HG02798 (cell line): Measurements from ENCODE around the gene SIRPG.

ENCODE experiments used
- ATAC-seq: cut with Tn5 transposase; IDR thresholded peaks from one replicate; pipeline ENCODE4 v1.9.1; 2021; ENCODE audit warnings: mild to moderate bottlenecking; ENCODE audit not compliant: unreplicated experiment, poor library complexity

Gene SIRPG

GRCh38 chr20:1637755-1638154, 19.8 kb downstream of the SIRPG start:
- no peak for ATAC-seq

GRCh38 chr20:1637226-1637625, 20.4 kb downstream of the SIRPG start:
- ATAC-seq, result no peak

GRCh38 chr20:1636621-1637020, 21.0 kb downstream of the SIRPG start:
- no peak for ATAC-seq

- ATAC-seq, result no peak
Measured at GRCh38 chr20:1635291-1635979, 22.1 kb downstream of the SIRPG start.

GRCh38 chr20:1633535-1633934, 24.0 kb downstream of the SIRPG start:
- ATAC-seq, result no peak

- no peak for ATAC-seq
Measured at GRCh38 chr20:1632178-1632577, 25.4 kb downstream of the SIRPG start.

- ATAC-seq, result no peak
Measured at GRCh38 chr20:1631309-1632151, 26.0 kb downstream of the SIRPG start.

- ATAC-seq, result no peak
Measured at GRCh38 chr20:1630186-1630585, 27.4 kb downstream of the SIRPG start.

- no peak for ATAC-seq
Measured at GRCh38 chr20:1629321-1629720, 28.3 kb downstream of the SIRPG start.

- no peak for ATAC-seq
Measured at GRCh38 chr20:1628621-1629020, 29.0 kb downstream of the SIRPG start.

GRCh38 chr20:1627200-1627550, 30.4 kb downstream of the SIRPG start:
- no peak for ATAC-seq

GRCh38 chr20:1626528-1627199, 30.9 kb downstream of the SIRPG start:
- ATAC-seq, result no peak

GRCh38 chr20:1625083-1625690, 32.4 kb downstream of the SIRPG start:
- no peak for ATAC-seq

GRCh38 chr20:1623501-1624205, 33.9 kb downstream of the SIRPG start:
- no peak for ATAC-seq

GRCh38 chr20:1622450-1622849, 35.1 kb downstream of the SIRPG start:
- ATAC-seq, result no peak

GRCh38 chr20:1621316-1621715, 36.3 kb downstream of the SIRPG start:
- no peak for ATAC-seq

- ATAC-seq, result no peak
Measured at GRCh38 chr20:1619861-1620444, 37.6 kb downstream of the SIRPG start, which contains the start of gene SIRPB1. TSS of gene SIRPB1 (minus strand) at chr20:1620009. CDS start at chr20:1619944, 65 bp downstream.

GRCh38 chr20:1618954-1619540, 38.5 kb downstream of the SIRPG start:
- ATAC-seq, result no peak

- ATAC-seq, result no peak
Measured at GRCh38 chr20:1618479-1618878, 39.1 kb downstream of the SIRPG start.
